Measurements from ENCODE around the gene STX4.

GRCh38 chr16:31081428-31082351 is 48.3 kb downstream of the STX4 start:
- TF ChIP-seq CTCF (IDR thresholded peaks at IDR 0.05; ENCODE audit: low read length) (no peak), EZH2 (IDR thresholded peaks at IDR 0.05; ENCODE audit: borderline replicate concordance, low read length) (no peak)

Data from OCI-LY1 (cell line).